ENCODE data around the gene PYROXD2. TPM values are rescaled to one million over a fixed set of nuclear protein-coding genes. Genes with fewer than 3 reads are reported as not detected.

PYROXD2 gene
- total RNA-seq, 2 experiments from 2014 or later = 13.5 to 18.7 TPM

DNA sequence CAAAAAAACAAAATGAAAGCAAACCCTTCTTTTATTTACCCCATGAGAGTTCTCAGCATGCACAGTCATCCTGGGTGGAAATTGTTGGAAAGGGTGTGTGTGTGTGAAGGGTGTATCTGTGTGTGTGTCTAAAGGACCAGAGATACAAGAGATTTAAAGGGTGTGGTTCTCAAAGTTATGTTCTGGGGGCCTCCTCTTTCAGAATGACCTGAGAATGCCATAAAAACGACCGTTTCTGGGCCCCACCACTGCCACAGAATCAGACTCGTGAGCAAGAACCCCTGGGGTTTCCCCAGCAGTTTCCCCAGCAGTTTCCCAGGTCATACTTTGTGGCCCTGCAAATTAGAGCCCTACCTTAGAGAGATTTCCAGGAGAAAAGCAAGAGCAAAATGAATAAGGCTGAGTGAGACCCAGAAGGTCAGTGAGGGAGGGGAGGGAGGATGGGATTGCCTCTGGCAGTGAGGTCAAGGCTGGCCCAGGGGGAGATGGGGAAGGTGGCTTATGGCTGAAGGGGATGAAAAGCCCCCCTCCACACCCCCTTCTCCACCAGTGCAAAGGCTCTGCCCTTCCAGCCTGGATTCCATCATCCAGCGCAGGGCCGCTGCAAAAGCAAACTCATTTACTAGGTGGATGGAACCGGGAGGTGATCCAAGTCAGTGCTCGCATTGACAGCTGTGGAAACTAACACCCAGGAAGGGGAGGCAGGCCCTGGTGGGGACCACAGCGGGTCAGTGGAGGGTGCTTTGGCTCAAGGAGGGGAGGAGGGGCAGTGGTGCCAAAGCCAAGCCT is 10.2 kb downstream of the PYROXD2 start:
- H3K27ac Mint-ChIP-seq = peak overlapping the region; percentile 53
- H3K36me3 Mint-ChIP-seq (ENCODE audit: low read depth) = peaks cover 3% of the 10 kb centered on the region
- peaks cover 20% of the 10 kb centered on the region for H3K4me1 Mint-ChIP-seq
- no peaks in the 10 kb centered on the region for H3K9me3 Mint-ChIP-seq
- CTCF ChIA-PET = interaction anchor here (1.4 to 2.2 kb wide), 2 partner anchors 10 to 62 kb away, joined by 4 to 7 read pairs; no protein-coding TSS in a partner anchor
- H3K4me3 Mint-ChIP-seq = no peak overlapping the region
- H3K27me3 Mint-ChIP-seq = no peaks in the 10 kb centered on the region
- DNase-seq = peak; percentile 35
- POLR2A ChIA-PET = interaction anchor here (1.4 to 3.1 kb wide), 4 partner anchors 10 to 65 kb away, joined by 4 to 16 read pairs (median 12); partner anchors contain the start of gene PYROXD2

DNA sequence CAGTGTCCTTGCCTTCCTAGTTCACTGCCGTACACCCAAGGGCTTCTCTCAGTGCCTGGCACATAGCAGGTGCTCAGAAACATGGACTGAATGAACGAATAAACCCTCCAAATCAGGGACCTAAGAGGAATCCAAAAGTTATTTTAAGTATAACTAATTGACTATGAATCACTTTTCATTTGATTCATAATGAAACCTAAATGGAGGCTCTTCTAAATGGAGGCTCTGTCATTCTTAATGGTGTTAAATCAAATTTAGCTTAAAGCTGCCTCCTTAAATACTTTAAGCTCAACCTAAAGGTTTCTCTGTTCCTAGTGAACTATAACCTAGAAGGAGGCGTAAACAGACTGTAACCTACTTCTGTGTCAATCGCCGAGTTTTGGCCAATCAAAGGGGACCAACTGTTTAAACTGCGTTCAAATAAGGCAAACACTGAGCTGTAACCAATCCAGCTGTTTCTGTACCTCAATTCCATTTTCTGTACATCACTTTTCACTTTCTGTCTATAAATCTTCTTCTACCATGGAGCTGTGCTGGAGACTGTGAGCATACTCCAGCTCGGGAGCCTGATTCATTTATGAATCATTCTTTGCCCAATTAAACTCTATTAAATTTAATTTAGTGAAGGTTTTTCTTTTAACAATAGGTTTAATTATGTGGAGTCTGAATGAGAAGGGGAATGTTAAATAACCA is 11.0 kb downstream of the PYROXD2 start:
- Mint-ChIP-seq H3K9me3 (no peaks in the 10 kb centered on the region), H3K36me3 (ENCODE audit: low read depth) (peaks cover 3% of the 10 kb centered on the region), H3K27ac (peak overlapping the region; percentile 53), H3K4me1 (peaks cover 20% of the 10 kb centered on the region), H3K27me3 (no peaks in the 10 kb centered on the region), H3K4me3 (no peak overlapping the region)
- POLR2A ChIA-PET = interaction anchor here (1.4 to 3.1 kb wide), 4 partner anchors 11 to 64 kb away, joined by 4 to 16 read pairs (median 12); partner anchors contain the start of gene PYROXD2
- CTCF ChIA-PET = interaction anchor here (1.4 to 2.2 kb wide), 2 partner anchors 9 to 63 kb away, joined by 4 to 7 read pairs; no protein-coding TSS in a partner anchor
- peak; percentile 31 for DNase-seq

DNA sequence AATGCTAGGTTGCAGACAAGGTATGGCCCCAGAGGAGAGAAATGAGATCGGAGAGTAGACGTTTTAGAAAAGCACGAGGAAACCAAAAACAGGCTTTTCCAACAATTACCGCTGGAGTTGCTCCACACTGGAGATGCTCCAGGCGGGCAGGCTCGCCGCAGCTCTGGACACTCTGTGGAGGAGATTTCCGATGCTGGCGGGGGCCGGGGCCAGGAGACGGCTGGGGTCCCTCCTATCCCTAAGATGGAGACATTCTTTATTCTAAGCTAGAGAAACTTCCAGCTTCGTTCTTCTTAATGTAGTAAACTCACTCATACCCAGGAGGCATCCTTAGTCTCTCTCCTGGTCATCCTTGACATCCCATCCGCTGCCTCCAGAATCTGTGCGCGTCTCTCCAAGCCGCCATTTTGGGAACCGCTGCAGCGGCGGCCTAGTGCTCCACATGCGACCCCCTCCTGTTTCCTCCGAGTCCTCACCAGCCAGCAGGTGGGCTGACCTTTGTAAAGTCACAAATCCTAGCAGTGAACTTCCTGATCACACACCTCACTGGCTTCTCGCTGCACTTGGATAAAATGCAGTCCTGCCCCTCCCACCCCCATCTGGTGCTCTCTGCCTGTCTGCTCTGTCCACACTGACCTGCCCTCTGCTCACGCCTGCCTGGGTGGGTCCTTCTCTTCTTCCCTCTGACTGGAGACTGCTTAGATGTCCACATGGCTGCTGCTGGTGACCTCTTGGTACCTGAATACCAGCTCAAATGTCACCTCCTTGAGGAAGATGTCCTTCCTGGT is 11.9 kb downstream of the PYROXD2 start:
- Mint-ChIP-seq H3K27me3 (no peaks in the 10 kb centered on the region), H3K36me3 (ENCODE audit: low read depth) (peaks cover 3% of the 10 kb centered on the region), H3K27ac (no peak overlapping the region), H3K4me3 (no peak overlapping the region), H3K4me1 (peaks cover 20% of the 10 kb centered on the region), H3K9me3 (no peaks in the 10 kb centered on the region)
- DNase-seq = no peak
- ChIA-PET POLR2A (interaction anchor here (1.4 to 3.1 kb wide), 3 partner anchors 11 to 63 kb away, joined by 4 to 16 read pairs (median 15); partner anchors contain the start of gene PYROXD2), CTCF (interaction anchor here (0.7 to 2.2 kb wide), 3 partner anchors 8 to 64 kb away, joined by 3 to 7 read pairs (median 4); no protein-coding TSS in a partner anchor)

DNA sequence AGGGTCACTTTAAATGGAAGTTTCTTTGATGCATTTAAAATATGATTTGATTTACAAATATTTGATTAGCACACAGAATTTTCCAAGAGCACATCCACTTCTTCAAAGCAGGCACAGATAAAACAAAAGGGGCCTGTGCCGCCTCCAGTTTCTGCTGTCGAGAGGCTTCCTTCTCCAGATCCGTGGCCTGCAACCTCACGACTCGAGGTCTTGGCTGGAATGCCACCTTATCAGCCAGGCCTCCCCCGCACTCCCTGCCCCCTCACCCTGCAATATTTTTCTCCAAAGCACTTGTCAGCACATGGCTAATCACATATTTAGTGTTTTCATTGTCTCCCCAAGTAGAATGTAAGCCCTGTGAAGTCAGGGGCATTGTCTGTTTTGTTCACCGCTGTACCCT is 12.5 kb downstream of the PYROXD2 start:
- ChIA-PET CTCF (no interaction called here), POLR2A (interaction anchor here (1.6 to 2.3 kb wide), 2 partner anchors 11 kb away, joined by 4 to 16 read pairs; no protein-coding TSS in a partner anchor)
- H3K27ac Mint-ChIP-seq = no peak overlapping the region
- peaks cover 3% of the 10 kb centered on the region for H3K36me3 Mint-ChIP-seq (ENCODE audit: low read depth)
- no peak overlapping the region for H3K4me3 Mint-ChIP-seq
- no peak for DNase-seq
- H3K4me1 Mint-ChIP-seq = peaks cover 20% of the 10 kb centered on the region
- H3K9me3 Mint-ChIP-seq = no peaks in the 10 kb centered on the region
- no peaks in the 10 kb centered on the region for H3K27me3 Mint-ChIP-seq

DNA sequence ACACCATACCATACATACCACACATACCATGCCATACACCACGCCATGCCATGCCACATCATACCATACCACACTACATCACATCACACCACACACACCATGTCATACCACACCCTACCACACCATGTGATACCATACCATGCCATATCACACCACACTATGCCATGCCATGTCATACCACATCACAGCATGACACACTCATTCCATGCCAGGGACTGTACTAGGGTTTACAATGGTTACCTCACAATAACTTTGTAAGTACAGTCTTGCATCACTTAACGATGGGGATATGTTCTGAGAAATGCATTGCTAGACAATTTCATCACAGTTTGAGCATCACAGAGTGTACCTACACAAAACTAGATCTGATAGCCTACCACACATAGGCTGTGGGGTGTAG is 14.5 kb downstream of the PYROXD2 start:
- Mint-ChIP-seq H3K4me1 (peaks cover 20% of the 10 kb centered on the region), H3K27me3 (no peaks in the 10 kb centered on the region), H3K9me3 (no peaks in the 10 kb centered on the region), H3K27ac (no peak overlapping the region), H3K36me3 (ENCODE audit: low read depth) (peaks cover 3% of the 10 kb centered on the region), H3K4me3 (no peak overlapping the region)
- POLR2A ChIA-PET = no interaction called here
- CTCF ChIA-PET = no interaction called here
- DNase-seq = no peak

DNA sequence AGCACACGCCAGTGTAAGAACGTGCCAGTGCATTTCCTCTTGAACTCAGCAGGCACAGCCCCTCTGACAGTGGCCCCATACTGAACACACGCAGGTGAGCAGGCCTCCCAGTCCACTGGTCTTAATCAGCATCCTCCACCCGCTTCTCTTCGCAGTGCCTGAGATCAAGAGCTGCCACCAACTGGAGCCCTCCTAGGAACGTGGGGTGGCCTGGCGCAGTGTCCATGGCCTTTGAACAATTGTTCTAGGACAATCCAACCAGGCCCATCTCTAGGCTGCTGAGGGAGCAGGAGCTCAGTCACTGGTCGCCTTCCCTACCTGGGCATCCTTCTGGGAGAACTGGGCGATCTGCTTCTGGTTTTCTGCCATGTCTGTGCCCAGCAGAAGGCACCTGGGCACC is 15.2 kb downstream of the PYROXD2 start:
- H3K27ac Mint-ChIP-seq = no peak overlapping the region
- peaks cover 3% of the 10 kb centered on the region for H3K36me3 Mint-ChIP-seq (ENCODE audit: low read depth)
- peaks cover 22% of the 10 kb centered on the region for H3K4me1 Mint-ChIP-seq
- no peaks in the 10 kb centered on the region for H3K27me3 Mint-ChIP-seq
- DNase-seq = no peak
- H3K9me3 Mint-ChIP-seq = no peaks in the 10 kb centered on the region
- CTCF ChIA-PET = no interaction called here
- H3K4me3 Mint-ChIP-seq = no peak overlapping the region
- POLR2A ChIA-PET = interaction anchor here (1.5 kb wide), 1 partner anchor 23 kb away, joined by 4 read pairs; no protein-coding TSS in a partner anchor

DNA sequence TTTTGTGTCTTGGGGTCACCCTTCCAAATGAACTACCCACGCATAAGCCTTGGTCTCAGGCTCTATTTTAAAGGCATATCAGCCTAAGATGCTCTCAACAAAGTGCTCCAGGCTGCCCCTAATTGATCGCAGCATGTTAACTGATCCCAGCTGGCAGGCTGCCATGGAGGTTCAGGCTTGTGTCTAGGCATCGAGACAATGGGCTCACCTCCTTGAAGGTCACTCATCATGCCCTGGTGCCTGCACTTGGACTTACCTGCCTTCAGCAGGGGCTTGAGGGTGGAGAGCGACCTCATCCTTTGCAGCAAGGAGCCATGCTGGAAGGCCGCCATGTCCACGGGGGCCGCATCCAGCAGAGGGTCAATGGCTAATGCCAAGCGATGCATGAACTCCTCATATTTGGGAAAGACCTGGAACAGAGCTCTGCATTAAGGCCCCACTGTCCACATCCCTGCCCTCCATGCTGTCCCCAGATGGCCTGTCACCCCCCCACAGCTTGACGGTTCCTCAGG is 17.8 kb downstream of the PYROXD2 start:
- H3K27me3 Mint-ChIP-seq = no peaks in the 10 kb centered on the region
- CTCF ChIA-PET = no interaction called here
- peaks cover 7% of the 10 kb centered on the region for H3K36me3 Mint-ChIP-seq (ENCODE audit: low read depth)
- H3K27ac Mint-ChIP-seq = no peak overlapping the region
- no peaks in the 10 kb centered on the region for H3K9me3 Mint-ChIP-seq
- no peak overlapping the region for H3K4me3 Mint-ChIP-seq
- DNase-seq = no peak
- POLR2A ChIA-PET = no interaction called here
- H3K4me1 Mint-ChIP-seq = peaks cover 23% of the 10 kb centered on the region

DNA sequence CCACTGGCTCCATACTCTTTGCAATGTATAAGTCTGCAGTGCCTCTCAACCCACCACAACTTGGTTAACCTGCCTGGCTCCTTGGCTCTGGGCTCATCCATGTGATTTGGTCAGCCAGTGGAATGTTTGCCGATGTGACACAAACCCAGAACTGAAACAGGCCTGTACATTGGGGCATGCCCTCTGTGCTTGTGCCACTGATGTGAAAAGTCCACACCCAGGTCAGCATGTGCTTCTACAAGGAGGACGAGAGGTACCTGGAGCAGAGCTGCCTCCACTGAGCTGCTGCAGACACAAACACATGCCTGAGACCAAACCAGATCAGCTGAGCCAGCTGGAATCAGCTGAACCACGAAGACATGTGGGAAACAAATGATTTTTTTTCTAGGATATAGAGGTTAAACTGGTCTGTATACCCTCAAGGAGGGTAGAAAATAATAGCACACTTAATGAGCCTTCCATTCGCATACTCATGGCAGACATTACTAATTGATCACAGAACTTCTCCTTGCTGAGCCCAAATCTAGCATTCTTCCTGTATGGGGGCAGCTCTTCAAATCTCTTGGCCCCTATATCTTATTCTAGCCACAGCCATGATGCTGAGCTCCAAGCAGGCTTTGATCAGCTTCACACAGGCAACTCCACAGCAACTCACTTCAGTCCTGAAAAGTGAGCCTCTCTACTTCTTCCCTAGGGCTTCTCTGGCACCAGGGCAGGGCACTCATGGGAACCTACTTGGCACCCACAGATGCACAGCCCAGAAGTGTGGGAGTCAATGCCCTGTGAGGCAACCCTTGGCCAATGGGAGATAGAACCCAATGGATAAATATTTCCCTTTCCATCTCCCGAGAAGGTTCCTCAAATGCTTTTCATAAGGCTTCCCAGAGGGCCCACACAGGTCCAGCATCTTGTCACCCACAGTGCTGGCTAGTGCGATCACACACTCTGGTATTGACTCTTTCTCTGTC is 18.6 kb downstream of the PYROXD2 start:
- H3K27me3 Mint-ChIP-seq = no peaks in the 10 kb centered on the region
- ChIA-PET CTCF (interaction anchor here (1.0 kb wide), 1 partner anchor 29 kb away, joined by 3 read pairs; no protein-coding TSS in a partner anchor), POLR2A (interaction anchor here (0.8 kb wide), 1 partner anchor 50 kb away, joined by 3 read pairs; the partner anchor contains the start of gene HPS1)
- H3K9me3 Mint-ChIP-seq = no peaks in the 10 kb centered on the region
- H3K4me1 Mint-ChIP-seq = peaks cover 30% of the 10 kb centered on the region
- no peak for DNase-seq
- H3K27ac Mint-ChIP-seq = no peak overlapping the region
- peaks cover 8% of the 10 kb centered on the region for H3K36me3 Mint-ChIP-seq (ENCODE audit: low read depth)
- no peak overlapping the region for H3K4me3 Mint-ChIP-seq

DNA sequence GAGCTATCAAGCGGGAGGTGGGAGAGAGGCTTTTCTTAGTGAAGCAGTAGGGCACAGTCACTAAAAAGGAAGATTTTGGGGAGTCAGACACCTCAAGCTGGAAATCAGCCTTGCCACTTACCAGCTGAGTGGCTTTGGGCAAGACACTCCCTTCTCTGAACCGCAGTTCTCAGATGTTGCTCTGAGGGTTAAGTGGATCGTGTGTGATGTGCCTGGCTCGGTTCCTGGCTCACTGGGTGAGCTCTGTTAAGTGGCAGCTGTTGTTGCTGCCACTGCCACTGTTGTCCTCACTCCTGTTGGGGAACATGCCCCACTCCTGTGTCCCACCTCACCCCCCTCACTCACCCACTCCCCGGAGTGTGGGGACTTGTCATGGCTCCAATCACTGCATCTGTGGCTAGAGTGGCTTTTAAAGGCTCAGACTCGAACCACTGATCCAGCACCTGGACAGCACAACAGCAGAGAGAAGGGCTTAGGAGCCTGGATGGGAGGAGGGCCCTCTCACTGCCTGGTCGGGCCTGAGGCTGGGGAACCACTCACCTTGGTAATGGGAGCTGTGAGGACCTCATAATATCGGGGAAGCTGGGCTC is 20.0 kb downstream of the PYROXD2 start:
- Mint-ChIP-seq H3K4me3 (no peak overlapping the region), H3K9me3 (no peaks in the 10 kb centered on the region), H3K27ac (peak overlapping the region; percentile 29), H3K27me3 (no peaks in the 10 kb centered on the region), H3K4me1 (peaks cover 44% of the 10 kb centered on the region), H3K36me3 (ENCODE audit: low read depth) (peaks cover 11% of the 10 kb centered on the region)
- ChIA-PET POLR2A (no interaction called here), CTCF (interaction anchor here (1.6 kb wide), 1 partner anchor 9 kb away, joined by 7 read pairs; no protein-coding TSS in a partner anchor)
- DNase-seq = no peak

DNA sequence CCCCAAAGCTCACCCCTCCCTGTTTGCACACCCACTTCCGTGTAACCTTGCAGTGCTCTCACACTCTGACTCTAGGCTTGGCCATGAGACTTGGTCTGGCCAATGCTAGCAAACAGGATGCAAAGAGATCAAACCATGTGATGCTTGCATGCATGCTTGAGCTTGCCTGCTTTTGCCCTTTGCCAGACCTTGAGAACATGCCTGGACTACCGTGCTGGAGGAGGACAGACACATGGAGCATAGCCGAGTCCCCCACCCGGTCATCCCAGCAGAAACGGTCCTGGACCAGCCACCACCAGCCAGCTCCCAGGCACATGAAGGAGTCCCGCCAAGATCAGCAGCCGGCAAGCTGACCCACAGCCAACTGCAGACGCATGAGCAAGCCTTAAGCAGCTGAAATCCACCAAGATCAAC is 23.4 kb downstream of the PYROXD2 start:
- ChIA-PET CTCF (interaction anchor here (0.6 to 0.9 kb wide), 2 partner anchors 51 to 1166 kb away, joined by 3 read pairs; no protein-coding TSS in a partner anchor), POLR2A (interaction anchor here (0.6 to 1.9 kb wide), 8 partner anchors 10 to 1559 kb away, joined by 3 to 16 read pairs (median 6); partner anchors contain the start of gene R3HCC1L)
- DNase-seq = peak; percentile 59
- H3K27ac Mint-ChIP-seq = peak overlapping the region; percentile 86
- no peaks in the 10 kb centered on the region for H3K27me3 Mint-ChIP-seq
- H3K36me3 Mint-ChIP-seq (ENCODE audit: low read depth) = peaks cover 14% of the 10 kb centered on the region
- H3K9me3 Mint-ChIP-seq = no peaks in the 10 kb centered on the region
- peak overlapping the region; percentile 50 for H3K4me3 Mint-ChIP-seq
- peaks cover 53% of the 10 kb centered on the region for H3K4me1 Mint-ChIP-seq

DNA sequence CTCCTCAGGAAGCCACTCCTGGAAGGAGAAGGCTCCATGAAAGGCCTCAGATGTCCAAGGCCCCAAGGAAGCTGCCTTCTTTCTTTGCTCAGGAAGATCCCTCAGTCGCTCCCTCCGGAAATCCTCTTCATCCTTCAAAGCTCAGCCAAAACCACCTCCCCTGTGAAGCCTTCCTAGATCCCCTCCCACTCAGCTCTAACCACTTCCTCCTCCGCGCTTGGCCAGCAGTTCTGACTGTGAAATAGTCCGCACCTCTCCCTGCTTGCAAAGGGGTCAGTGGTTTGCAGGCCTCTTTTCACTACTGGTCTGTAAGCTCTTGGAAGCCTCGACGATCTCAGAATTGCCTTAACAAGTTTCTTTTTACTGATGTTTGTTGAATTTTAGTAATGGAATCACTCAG is 23.9 kb downstream of the PYROXD2 start:
- peak overlapping the region; percentile 50 for H3K4me3 Mint-ChIP-seq

More for the DNA sequence above, 23.9 kb downstream of the PYROXD2 start:
- Mint-ChIP-seq H3K4me1 (peaks cover 53% of the 10 kb centered on the region), H3K27me3 (no peaks in the 10 kb centered on the region), H3K36me3 (ENCODE audit: low read depth) (peaks cover 14% of the 10 kb centered on the region), H3K27ac (peak overlapping the region; percentile 86), H3K9me3 (no peaks in the 10 kb centered on the region)
- POLR2A ChIA-PET = interaction anchor here (0.8 to 1.9 kb wide), 7 partner anchors 9 to 256 kb away, joined by 3 to 16 read pairs (median 6); partner anchors contain the start of gene R3HCC1L
- peak; percentile 49 for DNase-seq
- CTCF ChIA-PET = interaction anchor here (0.6 to 0.9 kb wide), 2 partner anchors 50 to 1167 kb away, joined by 3 read pairs; no protein-coding TSS in a partner anchor

All from activated CD4-positive, alpha-beta memory T cell treated with anti-CD3 and anti-CD28 coated beads, Interleukin-2, amount 10 ng/mL, durations not matched to agents 7 days and 5 days (primary cell).